Measurements from ENCODE around the gene EIPR1.

Gene EIPR1

GRCh38 chr2:3171564-3172264 is 205.9 kb downstream of the EIPR1 start:
- no peak for DNase-seq

- DNase-seq, result no peak
Measured at GRCh38 chr2:3170792-3171455, 206.7 kb downstream of the EIPR1 start.

GRCh38 chr2:3169106-3169870 is 208.3 kb downstream of the EIPR1 start:
- DNase-seq, result no peak

DNA sequence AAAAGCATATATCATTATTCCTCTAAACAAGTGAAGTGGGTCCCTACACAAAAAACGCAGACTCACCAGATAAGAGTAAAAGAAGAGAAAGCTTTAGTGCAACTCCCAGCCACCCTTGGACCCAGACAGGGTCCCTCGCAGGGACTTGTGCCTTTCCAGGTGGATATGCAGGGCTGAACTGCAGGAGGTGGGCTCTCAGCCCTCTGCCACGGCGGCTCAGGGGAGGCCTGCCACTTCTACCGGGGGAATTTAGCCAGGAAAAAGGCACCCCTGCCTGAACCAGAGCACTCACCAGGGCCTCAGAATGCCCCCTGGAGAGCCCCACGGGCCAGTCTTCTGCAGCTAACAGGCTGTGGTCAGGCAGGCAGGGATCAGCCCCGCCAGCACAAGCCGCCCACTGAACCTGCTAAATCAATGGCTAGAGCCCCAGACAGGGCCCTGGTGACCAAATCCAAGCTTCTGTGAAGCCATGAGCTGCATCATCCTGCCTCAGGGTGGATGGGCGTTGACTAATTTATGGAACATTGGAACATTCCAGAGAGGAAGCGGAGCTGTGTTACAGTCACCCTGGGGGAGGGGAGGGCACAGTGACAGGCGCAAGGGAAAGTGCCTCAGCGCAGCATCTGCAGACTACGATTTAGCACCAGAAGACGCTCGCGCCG is 209.3 kb downstream of the EIPR1 start:
- no peak for DNase-seq

GRCh38 chr2:3163401-3163800 is 214.2 kb downstream of the EIPR1 start:
- no peak for DNase-seq

DNA sequence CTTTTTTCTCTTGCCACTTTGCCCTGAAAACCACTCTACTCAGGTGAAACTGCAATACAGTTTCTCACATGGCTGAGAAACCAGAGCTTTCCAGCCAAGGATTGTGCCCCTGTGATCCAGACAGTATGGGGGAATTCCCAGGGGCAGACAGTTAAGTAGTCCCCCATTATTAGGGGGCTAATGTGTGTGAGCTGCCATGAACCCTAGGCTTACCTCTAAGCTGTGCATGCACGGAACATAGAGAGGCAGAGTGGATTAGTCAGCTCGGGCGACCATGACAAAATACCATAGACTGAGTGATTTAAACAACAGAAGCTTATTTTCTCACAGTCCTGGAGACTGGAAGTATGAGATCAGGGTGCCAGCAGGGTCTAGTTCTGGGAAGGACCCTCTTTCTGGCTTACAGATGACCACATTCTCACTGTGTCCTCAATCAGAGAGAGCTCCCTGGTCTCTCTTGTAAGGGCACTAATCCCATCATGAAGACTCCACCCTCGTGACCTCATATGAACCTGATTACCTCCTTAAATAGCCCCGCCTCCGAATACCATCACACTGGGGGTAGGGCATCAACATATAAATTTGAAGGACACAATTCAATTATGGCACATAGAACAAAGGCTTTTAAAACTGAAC is 215.1 kb downstream of the EIPR1 start:
- DNase-seq, result no peak

GRCh38 chr2:3160751-3161330 is 216.8 kb downstream of the EIPR1 start:
- no peak for DNase-seq

- DNase-seq, result no peak
Measured at GRCh38 chr2:3159782-3160545, 217.7 kb downstream of the EIPR1 start.

DNA sequence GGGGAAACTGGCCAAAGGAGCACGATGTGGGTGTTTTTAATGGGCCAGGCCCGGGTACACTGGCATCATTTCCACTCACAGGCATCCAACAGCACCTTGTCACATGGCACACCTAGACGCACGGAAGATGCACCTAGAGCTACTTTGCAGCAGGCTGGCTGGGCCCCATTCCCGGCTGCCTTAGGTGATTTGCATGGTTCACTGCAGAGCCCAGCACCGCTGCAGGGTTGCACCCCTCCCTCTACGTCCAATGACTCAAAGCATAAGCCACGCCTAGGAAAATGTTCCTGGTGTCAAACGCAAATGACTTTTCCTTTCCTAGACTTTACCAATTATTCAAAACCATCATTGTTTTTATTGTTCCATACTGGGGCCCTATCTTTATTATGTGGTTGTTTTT is 222.9 kb downstream of the EIPR1 start:
- no peak for DNase-seq

DNA sequence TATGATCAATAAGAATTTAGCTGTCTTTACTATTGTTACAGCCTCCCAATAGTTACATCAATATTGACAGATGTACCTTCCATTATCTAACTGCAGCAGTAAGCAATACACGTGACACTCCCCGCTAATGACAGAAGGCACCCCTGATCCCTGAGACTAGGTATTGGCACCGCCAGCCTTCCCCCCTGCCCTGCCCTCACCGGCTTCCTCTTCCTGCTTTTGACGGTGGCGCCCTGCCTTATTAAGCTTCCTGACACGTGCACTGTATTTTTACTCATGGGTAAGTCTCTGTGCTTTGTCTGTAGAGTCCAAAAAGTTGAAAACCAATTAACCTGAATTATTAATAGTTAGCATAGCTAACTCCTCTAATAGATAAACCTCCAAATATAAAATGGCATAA is 223.5 kb downstream of the EIPR1 start:
- DNase-seq, result no peak

DNA sequence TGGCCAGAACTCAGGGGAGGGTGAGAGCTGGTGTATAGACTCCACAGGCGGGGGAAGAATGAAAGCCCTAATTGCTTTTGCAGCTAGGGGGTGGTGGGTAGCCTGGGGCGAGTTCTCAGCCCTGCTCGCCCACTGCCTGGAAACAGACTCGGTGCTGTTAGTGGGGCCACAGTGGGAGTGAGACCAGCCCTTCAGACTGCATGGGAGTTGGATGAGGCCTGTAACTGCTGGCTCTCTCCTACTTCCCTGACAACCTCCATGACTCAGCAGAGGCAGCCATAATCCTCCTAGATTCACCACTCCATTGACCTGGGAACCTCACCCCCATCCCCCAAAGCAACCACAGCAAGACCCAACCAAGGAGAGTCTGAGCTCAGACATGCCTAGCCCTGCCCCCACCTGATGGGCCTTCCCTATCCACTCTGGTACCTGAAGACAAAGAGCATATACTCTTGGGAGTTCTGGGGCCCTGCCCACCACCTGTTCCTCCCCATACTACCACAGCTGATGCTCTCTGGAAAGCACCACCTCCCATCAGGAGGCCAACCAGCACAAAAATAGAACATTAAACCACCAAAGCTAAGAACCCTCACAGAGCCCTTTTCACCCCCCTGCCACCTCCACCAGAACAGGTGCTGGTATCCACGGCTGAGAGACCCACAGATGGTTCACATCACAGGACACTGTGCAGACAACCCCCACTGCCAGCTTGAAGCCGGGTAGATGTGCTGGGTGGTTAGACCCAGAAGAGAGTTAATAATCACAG is 226.3 kb downstream of the EIPR1 start:
- DNase-seq, result no peak

DNA sequence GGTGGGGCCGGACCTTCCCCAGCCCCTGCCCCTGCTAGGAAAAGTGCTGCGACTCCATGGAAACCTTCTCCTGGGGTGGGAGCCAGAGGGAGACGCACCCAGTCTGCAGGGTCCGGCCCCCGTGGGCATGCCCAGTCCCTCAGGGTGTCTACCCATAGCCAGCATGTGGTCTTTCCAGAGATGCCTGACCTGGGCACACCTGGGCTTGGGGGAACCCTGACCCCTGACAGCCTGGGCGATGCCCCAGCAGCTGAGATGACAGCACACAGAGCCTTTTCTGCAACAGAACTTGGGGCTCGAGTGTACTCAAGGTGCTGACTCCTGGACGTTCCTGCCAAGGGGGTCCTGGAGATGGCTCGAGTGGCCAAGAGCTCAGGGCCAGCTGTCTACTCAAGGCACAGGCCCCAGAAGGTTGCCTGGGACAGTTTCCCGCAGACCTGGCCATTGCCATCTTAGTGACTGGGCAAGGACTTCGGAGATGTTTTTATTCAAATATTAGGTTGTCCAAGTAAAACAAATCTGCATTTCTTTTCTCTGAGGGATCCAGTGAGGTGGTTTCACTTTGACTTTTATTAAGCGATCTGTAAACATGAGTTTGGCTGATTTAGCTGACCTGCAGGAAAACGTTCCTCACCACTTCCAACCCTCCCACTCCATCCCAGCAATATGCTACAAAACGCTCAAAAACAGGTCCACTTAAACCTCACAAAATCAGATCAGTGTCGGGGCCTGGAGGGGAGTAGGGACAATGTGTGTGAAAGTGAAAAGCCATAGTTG is 228.0 kb downstream of the EIPR1 start:
- no peak for DNase-seq

GRCh38 chr2:3148716-3149115 is 228.9 kb downstream of the EIPR1 start:
- no peak for DNase-seq

DNA sequence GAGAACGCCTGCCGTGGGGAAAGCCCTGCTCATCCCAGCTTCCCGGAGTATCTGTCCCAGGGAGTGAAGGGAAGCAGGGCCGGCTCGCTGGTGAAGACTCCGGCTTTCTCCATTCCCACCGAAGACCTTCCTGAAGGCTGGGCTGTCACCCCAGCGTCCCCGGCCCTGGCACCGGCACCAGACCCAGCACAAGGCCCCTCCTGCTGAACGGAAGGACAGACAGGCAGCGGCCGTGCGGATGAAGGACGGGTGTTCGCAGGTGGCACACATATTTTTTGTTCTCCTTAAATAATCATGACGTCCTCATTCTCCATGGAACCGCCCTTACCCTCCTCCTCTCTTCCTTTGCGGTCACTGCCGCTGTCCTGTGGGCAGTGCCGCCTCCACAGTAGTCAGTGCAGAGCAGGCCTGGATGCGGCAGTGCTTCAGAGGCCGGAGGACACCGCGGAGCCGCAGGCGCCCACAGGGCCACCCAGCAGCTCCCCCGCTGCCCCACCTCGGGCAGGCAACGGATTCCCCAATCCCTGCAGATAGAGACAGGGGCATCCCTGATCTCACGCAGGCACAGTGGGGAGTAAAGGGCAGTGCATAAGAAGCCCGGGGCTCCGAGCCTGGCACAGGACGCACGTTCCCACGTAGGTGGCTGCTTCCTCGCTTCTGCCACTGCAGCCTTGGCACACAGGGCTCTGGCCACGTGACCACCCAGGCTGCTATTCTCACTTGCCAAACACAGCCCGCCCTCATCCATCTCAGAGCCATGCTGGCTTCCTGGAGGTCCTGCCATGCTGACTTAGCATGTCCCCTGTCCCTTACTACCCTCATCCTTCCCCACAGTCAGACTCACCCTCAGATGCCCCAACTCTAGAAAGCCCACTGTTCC is 229.7 kb downstream of the EIPR1 start:
- DNase-seq, result no peak

GRCh38 chr2:3146772-3147650 is 230.6 kb downstream of the EIPR1 start:
- DNase-seq, result no peak

DNA sequence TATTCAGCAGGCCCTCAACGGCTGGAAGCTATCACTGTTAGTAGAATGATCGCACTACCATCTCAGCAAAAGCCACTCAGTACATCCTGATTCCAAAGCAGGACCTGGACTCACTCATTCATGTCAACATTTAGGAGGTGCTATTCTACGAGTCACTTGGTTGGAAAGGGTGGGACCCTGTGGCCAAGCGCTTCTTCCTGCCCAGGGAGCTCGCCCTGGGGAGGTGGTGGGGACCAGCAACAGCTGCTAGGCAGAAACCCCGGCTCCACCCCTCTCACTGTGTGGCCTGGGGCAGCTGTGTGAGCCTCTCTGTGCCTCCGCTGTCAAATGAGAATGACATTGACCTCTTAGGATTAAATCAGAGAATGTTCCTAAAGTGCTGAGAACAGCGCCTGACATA is 231.4 kb downstream of the EIPR1 start:
- no peak for DNase-seq

GRCh38 chr2:3145471-3146021 is 232.1 kb downstream of the EIPR1 start:
- DNase-seq, result no peak

DNA sequence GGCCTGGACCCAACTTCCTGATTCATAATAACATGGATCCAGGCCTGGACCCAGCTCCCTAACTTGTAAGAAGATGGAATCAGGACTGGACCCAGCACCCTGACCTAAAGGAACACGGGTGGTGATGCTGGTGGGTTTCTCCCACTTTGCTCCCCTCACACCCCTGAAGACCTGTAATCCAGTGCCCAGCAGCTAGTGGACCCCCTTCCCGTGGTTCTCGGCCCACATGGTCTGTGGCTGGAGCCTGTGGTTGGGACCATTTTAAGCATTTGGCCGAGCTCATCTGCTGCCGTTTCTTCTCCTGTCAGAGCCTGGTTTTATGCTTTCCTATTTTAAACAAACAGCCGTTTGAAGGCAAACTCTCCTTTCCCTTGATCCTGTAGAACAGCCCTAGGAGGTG is 232.8 kb downstream of the EIPR1 start:
- no peak for DNase-seq
